HEK293 (cell line): ENCODE data around the gene PLCD1.

ENCODE experiments used
- CTCF ChIA-PET: fragments of 350-600 bp; formaldehyde crosslinking; extraction: SDS; loops from one replicate; lab custom pipeline; 2021; ENCODE audit warnings: antibody characterized with exemption; lab: Yijun Ruan, JAX
- POLR2A ChIA-PET: fragments of 300-600 bp; formaldehyde crosslinking; extraction: SDS; loops from one replicate; lab custom pipeline; 2020; ENCODE audit warnings: antibody characterized with exemption, inconsistent platforms; lab: Yijun Ruan, JAX
- H3K27ac ChIP-seq: fragments of 200-500 bp; sonication (Bioruptor generic); 2 replicates; pipeline ENCODE4 v1.5.1; 2014; ENCODE audit warnings: low read depth, low read length, control low read depth, inconsistent platforms; ENCODE audit errors: extremely low read depth
- H3K36me3 ChIP-seq, 2 experiments: fragments of 200-500 bp in 1 of 2; sonication (Bioruptor generic) in 1 of 2; 1 replicate in 1 of 2; 2 replicates in 1 of 2; pipeline ENCODE4 v1.5.1; 2014 to 2017; ENCODE audit warnings: inconsistent platforms in 2 of 2, low read length in 2 of 2; ENCODE audit not compliant: control insufficient read depth in 2 of 2, insufficient read depth in 1 of 2
- H3K4me1 ChIP-seq: fragments of 200-500 bp; sonication (Bioruptor generic); 2 replicates; pipeline ENCODE4 v1.5.1; 2014; ENCODE audit warnings: mild to moderate bottlenecking, low read length, inconsistent platforms; ENCODE audit not compliant: control insufficient read depth, insufficient read depth
- H3K4me3 ChIP-seq: 2 replicates; pipeline ENCODE4 v1.5.1; 2011; ENCODE audit warnings: low read depth, mild to moderate bottlenecking, control low read depth, low read length, moderate library complexity
- H3K9me3 ChIP-seq: fragments of 200-500 bp; sonication (Bioruptor generic); 2 replicates; pipeline ENCODE4 v1.5.1; 2014; ENCODE audit warnings: low read depth, low read length, inconsistent platforms; ENCODE audit not compliant: control insufficient read depth, insufficient read depth
- BCL11B ChIP-seq: fragments of 450-650 bp; formaldehyde crosslinking; IDR thresholded peaks from 2 replicates; pipeline ENCODE4 v1.5.1; 2016; ENCODE audit warnings: low read depth, missing biosample characterization, missing genetic modification characterization
- KLF10 ChIP-seq: fragments of 450-650 bp; IDR thresholded peaks from 2 replicates; pipeline ENCODE4 v1.5.1; 2018; ENCODE audit warnings: missing biosample characterization, mild to moderate bottlenecking, missing genetic modification characterization
- MZF1 ChIP-seq: fragments of 450-650 bp; formaldehyde crosslinking; IDR thresholded peaks from 2 replicates; pipeline ENCODE4 v1.5.1; 2017; ENCODE audit warnings: missing biosample characterization, missing genetic modification characterization, borderline replicate concordance
- PBX3 ChIP-seq: sonication (generic); formaldehyde crosslinking; IDR thresholded peaks from 2 replicates; pipeline ENCODE4 v1.8.1; 2022; ENCODE audit warnings: mild to moderate bottlenecking, moderate library complexity, missing genetic modification reagents
- SP3 ChIP-seq: fragments of 450-650 bp; formaldehyde crosslinking; IDR thresholded peaks from 2 replicates; pipeline ENCODE4 v1.5.1; 2016; ENCODE audit warnings: missing biosample characterization, missing genetic modification characterization
- ZBTB11 ChIP-seq: fragments of 450-650 bp; formaldehyde crosslinking; conservative IDR thresholded peaks from 2 replicates; pipeline ENCODE4 v1.5.1; 2016; ENCODE audit warnings: low read depth, missing biosample characterization, missing genetic modification characterization
- ZBTB20 ChIP-seq: fragments of 450-650 bp; formaldehyde crosslinking; IDR thresholded peaks from 2 replicates; pipeline ENCODE4 v1.5.1; 2016; ENCODE audit warnings: missing biosample characterization, missing genetic modification characterization
- ZNF133 ChIP-seq: fragments of 450-650 bp; formaldehyde crosslinking; IDR thresholded peaks from 2 replicates; pipeline ENCODE4 v1.5.1; 2016; ENCODE audit warnings: missing biosample characterization, missing genetic modification characterization
- ZNF146 ChIP-seq: fragments of 450-650 bp; formaldehyde crosslinking; IDR thresholded peaks from 2 replicates; pipeline ENCODE4 v1.5.1; 2016; ENCODE audit warnings: missing biosample characterization, missing genetic modification characterization
- ZNF155 ChIP-seq: fragments of 450-650 bp; formaldehyde crosslinking; IDR thresholded peaks from 2 replicates; pipeline ENCODE4 v1.5.1; 2016; ENCODE audit warnings: missing biosample characterization, missing genetic modification characterization
- ZNF174 ChIP-seq: fragments of 450-650 bp; formaldehyde crosslinking; IDR thresholded peaks from 2 replicates; pipeline ENCODE4 v1.5.0; 2017; ENCODE audit warnings: missing biosample characterization, mild to moderate bottlenecking, missing genetic modification characterization
- ZNF404 ChIP-seq: fragments of 450-650 bp; formaldehyde crosslinking; IDR thresholded peaks from 2 replicates; pipeline ENCODE4 v1.5.1; 2017; ENCODE audit warnings: missing biosample characterization, missing genetic modification characterization
- ZNF416 ChIP-seq: fragments of 450-650 bp; formaldehyde crosslinking; IDR thresholded peaks from 2 replicates; pipeline ENCODE4 v1.5.1; 2016; ENCODE audit warnings: missing biosample characterization, missing genetic modification characterization
- ZNF544 ChIP-seq: fragments of 450-650 bp; formaldehyde crosslinking; IDR thresholded peaks from 2 replicates; pipeline ENCODE4 v1.5.0; 2017; ENCODE audit warnings: missing biosample characterization, missing genetic modification characterization
- ZNF623 ChIP-seq: fragments of 450-650 bp; formaldehyde crosslinking; IDR thresholded peaks from 2 replicates; pipeline ENCODE4 v1.5.1; 2016; ENCODE audit warnings: missing biosample characterization, missing genetic modification characterization
- ZNF660 ChIP-seq: fragments of 450-650 bp; IDR thresholded peaks from 2 replicates; pipeline ENCODE4 v1.5.1; 2018; ENCODE audit warnings: missing biosample characterization, mild to moderate bottlenecking, missing genetic modification characterization
- ZNF843 ChIP-seq: fragments of 450-650 bp; formaldehyde crosslinking; IDR thresholded peaks from 2 replicates; pipeline ENCODE4 v1.5.1; 2016; ENCODE audit warnings: missing biosample characterization, missing genetic modification characterization
- ZSCAN23 ChIP-seq: fragments of 450-650 bp; formaldehyde crosslinking; IDR thresholded peaks from 2 replicates; pipeline ENCODE4 v1.5.1; 2016; ENCODE audit warnings: missing biosample characterization, missing genetic modification characterization
- ZSCAN4 ChIP-seq: fragments of 450-650 bp; formaldehyde crosslinking; IDR thresholded peaks from 2 replicates; pipeline ENCODE4 v1.5.1; 2017; ENCODE audit warnings: missing biosample characterization, missing genetic modification characterization
- ZXDB ChIP-seq: fragments of 450-650 bp; formaldehyde crosslinking; IDR thresholded peaks from 2 replicates; pipeline ENCODE4 v1.5.1; 2016; ENCODE audit warnings: missing biosample characterization, missing genetic modification characterization

Gene PLCD1

GRCh38 chr3:37967260-37967881 is 62.1 kb downstream of the PLCD1 start (continued):
- no peak for TF ChIP-seq ZNF843 (tag by site-specific recombination)

- no peaks in the 10 kb centered on the region for H3K4me1 ChIP-seq
- POLR2A ChIA-PET: no interaction called here
- no peak for TF ChIP-seq SP3 (tag by site-specific recombination)
- no peak for TF ChIP-seq PBX3
- TF ChIP-seq ZNF623 (tag by site-specific recombination): no peak
- no peak for TF ChIP-seq ZSCAN4 (tag by site-specific recombination)
- no peak for TF ChIP-seq ZNF174
- TF ChIP-seq ZNF404 (tag by site-specific recombination): no peak
- no peak for TF ChIP-seq ZSCAN23 (tag by site-specific recombination)
- no peak for TF ChIP-seq ZBTB11 (tag by site-specific recombination)
- no peak for TF ChIP-seq ZNF843 (tag by site-specific recombination)
- no peak for TF ChIP-seq BCL11B (tag by site-specific recombination)
- TF ChIP-seq ZNF146 (tag by site-specific recombination): no peak
- TF ChIP-seq MZF1 (tag by site-specific recombination): no peak
- TF ChIP-seq KLF10 (tag by site-specific recombination): no peak
- TF ChIP-seq ZBTB20 (tag by site-specific recombination): no peak
- TF ChIP-seq ZXDB (tag by site-specific recombination): no peak
- TF ChIP-seq ZNF544 (tag by site-specific recombination): no peak
- TF ChIP-seq ZNF155 (tag by site-specific recombination): no peak
- no peak for TF ChIP-seq ZNF660 (tag by site-specific recombination)
- TF ChIP-seq ZNF416 (tag by site-specific recombination): no peak
- TF ChIP-seq ZNF133: no peak
- H3K9me3 ChIP-seq: no peaks in the 10 kb centered on the region
- H3K36me3 ChIP-seq: no peaks in the 10 kb centered on the region
- CTCF ChIA-PET: interaction anchor here (0.9 to 8.1 kb wide), 3 partner anchors 10 to 110 kb away, joined by 3 to 164 read pairs (median 36); no protein-coding TSS in a partner anchor
- no peak overlapping the region for H3K27ac ChIP-seq
- no peak overlapping the region for H3K4me3 ChIP-seq
These were observed 64.7 kb downstream of the PLCD1 start for GRCh38 chr3:37964716-37965115.
